ENCODE results near the gene FLT4.

GRCh38 chr5:180689775-180690174 is 40.4 kb upstream of the FLT4 start:
- TF ChIP-seq CTCF (IDR thresholded peaks at IDR 0.05): no peak
- no peak for TF ChIP-seq EP300 (IDR thresholded peaks at IDR 0.05)
